Brain pericyte (primary cell): ENCODE data around the gene CLIP2.
"Not testable (repeated sequence)": the region's sequence is repeated elsewhere in the genome, so short reads cannot be mapped to it uniquely, and the experiment has no call there.

Experiments used
- DNase-seq: peaks from one replicate; pipeline ENCODE4 v3.0.0-alpha.2; 2012; ENCODE audit warnings: low read depth, low spot score

The CLIP2 gene

DNA sequence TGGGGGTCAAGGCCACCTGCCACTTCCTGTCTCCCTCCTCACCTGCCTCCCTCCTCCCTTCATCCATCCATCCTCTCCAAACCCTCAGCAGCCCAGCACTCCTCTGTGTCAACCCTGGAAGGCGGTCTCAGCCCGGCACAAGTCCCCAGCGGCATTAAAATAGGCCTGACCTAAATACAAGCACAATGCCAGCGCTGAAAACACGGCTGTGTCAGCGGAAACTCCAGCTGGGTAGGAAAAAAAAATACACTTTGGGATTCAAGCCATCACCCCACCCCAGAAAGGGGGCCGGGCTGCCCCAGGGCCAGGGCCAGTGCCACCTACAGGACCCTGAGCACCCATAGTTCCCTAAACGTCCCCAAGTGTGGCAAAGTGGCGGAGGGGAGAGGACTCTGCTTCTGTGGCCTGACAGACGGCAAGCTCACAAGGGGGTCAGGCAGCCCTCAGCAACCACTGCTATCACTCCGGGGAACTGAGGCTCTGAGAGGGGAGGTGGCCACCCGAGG lies 141.8 kb downstream of the CLIP2 start:
- DNase-seq: no peak

DNA sequence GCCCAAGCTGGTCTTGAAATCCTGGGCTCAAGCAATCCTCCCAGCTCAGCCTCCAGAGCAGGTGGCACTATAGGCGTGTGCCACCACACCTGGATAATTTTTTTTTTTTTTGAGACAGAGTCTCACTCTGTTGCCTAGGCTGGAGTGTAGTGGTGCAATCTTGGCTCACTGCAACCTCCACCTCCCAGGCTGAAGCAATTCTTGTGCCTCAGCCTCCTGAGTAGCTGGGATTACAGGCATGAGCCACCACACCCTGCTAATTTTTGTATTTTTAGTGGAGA lies 148.0 kb downstream of the CLIP2 start:
- not testable (repeated sequence) for DNase-seq

DNA sequence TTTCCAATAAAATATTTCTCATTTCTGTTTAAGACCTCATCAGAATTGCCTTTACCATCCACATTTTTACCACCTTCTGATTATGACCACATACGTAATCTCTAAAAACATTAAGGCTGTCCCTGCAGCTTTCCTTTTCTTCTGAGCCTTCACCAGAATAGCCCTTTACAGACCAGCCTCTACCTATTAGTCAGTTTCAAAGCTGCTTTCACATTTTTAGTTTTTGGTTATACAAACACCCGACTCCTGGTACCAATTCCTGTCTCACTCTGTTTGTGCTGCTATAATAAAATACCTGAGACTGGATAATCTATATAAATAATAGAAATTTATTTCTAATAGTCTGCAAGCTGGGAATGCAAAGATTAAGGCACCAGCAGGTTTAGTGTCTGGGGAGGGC lies 149.1 kb downstream of the CLIP2 start:
- no peak for DNase-seq

DNA sequence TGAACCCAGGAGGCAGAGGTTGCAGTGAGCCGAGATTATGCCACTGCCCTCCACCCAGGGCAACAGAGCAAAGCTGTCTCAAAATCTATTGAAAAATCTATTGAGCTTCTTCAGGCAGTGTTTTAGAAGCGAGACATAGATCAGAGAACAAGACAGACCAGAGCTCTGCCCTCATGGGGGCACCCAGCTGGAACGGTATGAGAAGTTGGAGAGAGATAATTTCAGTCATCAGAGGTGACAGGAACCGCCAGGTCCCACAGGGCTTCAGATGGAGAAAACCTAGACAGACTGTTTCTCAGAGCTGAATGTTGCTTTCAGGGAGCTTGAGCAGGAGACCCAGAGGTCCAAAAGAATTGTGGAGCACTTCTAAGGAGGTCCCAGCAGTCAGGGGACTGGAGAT lies 150.3 kb downstream of the CLIP2 start:
- DNase-seq: no peak

DNA sequence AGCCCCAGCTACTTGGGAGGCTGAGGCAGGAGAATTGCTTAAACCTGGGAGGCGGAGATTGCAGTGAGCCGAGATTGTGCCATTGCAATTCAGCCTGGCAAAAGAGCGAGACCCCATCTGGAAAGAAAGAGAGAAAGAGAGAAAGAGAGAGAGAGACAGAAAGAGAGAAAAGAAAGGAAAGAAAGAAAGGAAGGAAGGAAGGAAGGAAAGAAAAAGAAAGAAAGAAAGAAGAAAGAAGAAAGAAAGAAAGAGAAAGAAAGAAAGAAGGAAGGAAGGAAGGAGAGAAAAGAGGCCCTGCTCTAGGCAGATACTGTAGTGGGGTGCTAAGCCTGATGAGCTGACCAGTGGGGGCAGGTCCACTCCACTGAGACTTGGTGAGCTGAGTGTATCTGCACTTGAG lies 150.9 kb downstream of the CLIP2 start:
- not testable (repeated sequence) for DNase-seq

DNA sequence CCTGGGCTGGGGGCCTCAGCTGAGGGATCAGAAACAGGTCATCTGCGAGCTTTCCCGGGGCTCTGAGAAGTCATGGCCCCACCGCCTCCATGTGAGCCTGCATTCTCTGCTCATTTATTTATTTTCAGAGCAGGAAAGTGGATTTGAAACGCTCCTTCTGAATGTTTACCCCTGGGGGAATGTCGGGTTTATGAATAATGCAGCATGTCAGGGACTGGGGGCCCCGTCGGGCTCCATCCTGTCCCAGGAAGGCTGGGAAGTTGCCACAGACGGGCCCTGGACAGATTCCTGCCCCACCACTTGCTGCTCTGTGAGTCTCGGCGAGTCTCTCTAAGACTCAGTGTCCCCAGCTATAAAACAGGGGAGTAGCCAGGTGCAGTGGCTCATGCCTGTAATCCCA lies 152.6 kb downstream of the CLIP2 start:
- DNase-seq: no peak

DNA sequence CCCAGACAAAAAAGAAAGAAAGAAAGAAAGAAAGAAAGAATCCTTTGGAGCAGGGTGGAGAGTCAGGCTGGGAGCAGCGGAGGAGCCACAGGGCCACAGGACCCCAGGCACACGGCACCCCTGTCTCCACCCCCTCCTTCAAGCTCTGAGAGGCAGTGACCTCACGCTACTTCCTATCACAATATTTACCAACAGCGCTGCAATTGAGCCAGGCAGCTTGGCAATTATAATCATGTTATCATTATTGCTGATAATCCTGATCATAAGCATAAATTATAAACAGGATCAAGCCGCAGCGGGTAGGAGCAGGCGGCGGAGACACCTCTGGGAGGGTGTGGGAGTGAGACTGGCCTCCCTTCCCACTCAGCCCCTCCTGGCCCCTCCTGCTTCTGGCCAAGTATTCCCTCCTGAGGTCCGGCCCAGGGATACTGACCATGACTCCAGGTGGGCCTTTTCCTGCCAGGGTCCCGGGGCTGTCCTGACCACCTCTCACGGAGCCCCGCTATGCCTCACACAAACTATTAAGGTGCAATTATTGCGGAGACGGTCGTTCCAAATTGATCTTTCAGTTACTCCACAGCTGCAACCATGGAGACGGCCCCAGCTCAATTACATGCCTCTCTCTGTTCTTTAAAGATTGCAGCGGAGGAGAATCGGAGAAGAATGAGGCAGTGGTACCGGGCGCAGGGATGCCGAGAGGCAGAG lies 154.5 kb downstream of the CLIP2 start:
- no peak for DNase-seq

DNA sequence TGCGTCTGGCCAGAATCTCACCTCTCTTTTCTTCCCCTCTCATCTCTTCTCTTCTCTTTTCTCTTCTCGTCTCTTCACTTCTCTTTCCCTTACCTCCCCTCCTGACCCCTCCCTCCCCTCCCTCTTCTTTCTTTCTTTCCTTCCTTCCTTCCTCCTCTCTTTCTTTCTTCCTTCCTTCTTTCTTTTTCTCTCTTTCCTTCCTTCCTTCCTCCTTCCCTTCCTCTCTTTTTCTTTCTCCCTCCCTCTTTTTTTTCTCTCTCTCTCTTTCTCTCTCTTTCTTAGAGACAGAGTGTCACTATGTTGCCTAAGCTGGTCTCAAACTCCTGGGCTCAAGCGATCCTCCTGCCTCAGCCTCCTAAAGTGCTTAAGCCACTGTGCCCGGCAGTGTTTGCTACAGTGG lies 159.9 kb downstream of the CLIP2 start:
- DNase-seq: no peak

DNA sequence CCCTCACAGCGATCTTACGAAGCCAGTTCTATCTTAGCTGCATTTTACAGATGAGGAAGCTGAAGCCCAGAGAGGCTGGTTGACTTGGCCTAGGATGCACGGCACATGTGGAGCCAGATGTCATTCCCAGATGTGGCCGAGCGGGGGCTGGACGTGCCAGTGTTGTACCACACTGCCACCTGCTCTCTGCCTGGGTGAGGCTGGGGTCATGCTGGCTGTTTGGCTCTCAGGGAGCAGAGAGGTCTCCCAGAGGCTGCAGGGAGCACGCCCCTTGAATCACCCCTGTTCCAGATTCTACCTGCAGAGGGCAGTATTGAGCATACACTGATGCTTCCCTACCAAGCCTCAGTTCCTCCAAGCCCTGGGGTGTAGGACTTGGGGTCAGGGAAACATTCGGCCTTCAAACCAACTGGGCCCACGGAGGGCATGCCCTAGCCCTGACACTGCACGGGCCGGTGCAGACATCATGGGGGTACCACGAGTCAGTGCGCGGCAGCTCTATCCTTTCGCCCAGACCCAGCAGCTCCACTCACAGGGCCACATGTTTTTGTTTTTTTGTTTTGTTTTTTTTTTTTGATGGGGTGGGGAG lies 160.7 kb downstream of the CLIP2 start:
- DNase-seq: no peak

DNA sequence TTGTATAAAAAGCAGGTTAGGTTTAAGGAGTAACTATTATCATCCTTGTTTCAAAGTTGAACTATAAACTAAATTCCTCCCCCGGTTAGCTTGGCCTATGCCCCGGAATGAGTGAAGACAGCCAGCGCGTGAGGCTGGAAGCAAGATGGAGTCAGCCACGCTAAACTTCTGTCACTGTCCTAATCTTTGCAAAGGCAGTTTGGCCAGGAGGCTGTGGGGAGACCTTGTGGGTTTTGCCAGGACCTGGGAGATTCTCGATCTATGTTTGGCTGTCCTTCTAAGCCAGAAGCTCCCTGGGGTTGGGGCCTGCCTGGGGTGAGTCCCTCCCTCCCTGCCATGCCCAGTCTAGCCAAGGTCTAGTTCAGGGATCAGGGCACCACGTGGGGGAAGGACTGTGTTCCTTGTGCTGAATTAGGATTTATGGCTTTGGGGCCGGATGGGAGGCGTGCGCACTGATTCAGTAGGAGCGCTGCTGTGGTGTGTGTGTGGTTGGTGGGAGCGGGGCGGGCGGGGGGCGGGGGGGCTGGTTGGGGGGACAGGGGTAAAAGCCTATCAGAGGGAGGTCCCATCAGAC lies 163.6 kb downstream of the CLIP2 start:
- DNase-seq: no peak

DNA sequence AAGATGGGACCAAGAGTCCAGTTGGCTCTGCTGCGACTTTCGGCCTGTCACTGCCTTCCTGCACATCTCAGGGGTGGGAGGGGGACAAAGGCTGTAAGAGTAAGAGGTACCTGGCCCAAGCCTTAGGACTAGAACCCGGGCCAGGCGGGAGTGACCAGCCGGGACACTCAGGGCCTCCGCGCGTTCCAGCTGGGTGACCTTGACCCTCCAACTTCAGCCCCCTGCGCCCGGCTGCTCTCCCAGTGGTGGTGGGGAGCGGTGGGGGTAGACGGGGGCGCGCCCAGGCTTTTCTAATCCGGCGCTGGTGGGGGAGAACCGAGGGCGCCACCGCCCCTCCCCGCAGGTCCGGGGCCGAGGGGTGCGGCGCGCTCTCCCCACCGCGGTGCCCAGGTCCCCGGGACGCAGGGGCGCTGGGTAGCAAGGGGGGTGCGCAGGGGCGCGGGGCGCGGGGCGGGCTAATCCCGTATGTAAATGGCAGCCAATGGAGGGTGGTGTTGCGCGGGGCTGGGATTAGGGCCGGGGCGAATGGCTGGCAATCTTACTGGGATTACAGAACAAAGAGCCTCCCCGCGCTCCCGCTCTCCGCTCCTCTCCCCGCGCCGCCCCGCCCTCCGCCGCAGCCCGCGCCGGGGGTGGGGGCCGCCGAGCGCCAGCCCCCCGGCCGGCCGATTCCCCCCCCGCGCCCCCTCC lies 164.3 kb downstream of the CLIP2 start, which contains the start of gene GTF2IRD1:
Gene GTF2IRD1, plus strand, starts transcription at position 585 of the 690 bp plus-strand sequence. CDS start 54,175 bp downstream, outside the sequence.
- DNase-seq: no peak

DNA sequence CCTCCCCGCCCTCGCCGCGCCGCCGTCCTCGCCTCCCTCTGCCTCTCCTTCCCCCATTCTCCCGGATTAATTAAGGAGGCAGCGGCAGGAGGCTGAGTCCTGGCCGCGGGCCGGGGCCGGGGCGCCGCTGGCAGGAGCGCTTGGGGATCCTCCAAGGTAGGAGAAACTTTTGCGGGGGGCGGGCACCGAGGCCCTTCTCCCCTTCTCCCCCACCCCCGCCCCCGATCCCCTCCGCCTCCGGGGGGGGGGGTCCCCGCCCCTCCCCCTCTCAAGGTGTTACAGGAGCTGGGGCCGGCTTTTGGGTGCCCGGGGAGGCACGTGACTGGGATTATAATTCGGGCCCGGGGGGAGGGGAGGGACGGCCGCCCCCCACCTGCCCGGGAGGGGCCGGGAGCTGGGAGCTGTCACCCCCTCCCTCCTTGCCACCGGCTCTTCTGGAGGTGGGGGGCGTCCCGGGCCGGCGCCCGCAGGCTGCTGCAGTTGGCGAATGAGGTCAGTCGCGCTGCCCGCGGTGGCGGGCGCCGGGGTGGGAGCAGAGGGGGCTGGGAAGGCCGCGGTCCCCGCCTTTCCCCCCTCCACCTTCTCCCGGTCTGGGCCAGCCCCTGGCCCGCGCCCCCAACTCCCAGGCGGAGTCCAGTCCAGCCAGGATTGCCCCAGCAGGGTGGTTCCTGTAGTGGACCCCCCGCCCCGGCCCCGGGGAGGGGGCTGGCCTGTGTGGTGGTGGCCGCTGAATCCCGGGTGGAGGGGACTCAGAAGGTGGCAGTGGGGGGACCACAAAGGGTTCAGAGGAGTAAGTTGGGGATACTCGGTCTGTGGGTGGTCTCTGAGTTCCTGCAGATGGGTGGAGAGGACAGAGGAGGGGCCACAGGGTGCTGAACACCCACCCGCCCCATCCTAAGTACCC lies 165.1 kb downstream of the CLIP2 start:
- DNase-seq: no peak

DNA sequence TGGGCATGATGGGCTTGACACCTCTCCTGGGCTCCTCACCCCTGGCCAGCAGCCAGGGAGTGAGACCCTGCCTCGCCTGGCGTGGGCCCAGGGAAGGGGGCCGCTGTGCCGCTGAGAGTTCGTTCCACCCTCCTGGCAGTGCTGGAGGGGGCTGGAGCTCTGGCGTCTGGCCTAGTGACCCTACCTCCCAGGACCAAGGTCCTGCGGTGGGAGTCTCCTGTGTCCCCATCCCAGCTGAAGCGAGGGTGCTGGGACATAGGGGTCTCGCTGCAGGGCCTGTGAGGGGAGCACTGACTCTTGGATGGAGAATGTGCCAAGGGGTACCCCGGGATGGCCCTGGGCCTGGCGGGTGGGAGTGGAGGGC lies 165.7 kb downstream of the CLIP2 start:
- DNase-seq: no peak

DNA sequence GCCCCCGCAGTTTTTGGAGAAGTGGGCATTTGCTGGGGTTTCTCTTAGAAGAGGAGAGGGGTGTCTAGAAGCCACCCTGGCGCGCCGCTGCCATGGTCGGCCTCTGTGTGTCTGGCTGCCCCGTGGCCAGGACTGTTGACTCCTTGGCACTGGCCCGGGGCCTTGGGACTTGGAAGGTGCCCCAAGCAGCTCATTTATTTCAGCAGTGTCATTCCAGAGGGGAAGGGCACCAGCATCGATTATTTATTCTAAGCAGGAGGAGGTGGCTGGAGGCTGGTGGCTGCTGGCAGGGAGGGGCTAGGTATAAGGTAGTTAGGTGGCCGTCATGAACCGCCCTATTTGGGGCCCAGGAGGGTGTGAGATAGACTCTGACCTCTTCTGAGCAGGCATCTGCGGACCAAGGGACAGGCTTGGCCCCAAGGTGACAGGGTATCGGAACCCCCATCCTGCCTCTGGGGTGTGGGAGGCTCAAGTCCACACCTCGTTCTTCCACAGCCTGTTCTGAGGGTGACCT lies 166.1 kb downstream of the CLIP2 start:
- DNase-seq: no peak
